ENCODE measurements around the gene ADARB2.

The ADARB2 gene

DNA sequence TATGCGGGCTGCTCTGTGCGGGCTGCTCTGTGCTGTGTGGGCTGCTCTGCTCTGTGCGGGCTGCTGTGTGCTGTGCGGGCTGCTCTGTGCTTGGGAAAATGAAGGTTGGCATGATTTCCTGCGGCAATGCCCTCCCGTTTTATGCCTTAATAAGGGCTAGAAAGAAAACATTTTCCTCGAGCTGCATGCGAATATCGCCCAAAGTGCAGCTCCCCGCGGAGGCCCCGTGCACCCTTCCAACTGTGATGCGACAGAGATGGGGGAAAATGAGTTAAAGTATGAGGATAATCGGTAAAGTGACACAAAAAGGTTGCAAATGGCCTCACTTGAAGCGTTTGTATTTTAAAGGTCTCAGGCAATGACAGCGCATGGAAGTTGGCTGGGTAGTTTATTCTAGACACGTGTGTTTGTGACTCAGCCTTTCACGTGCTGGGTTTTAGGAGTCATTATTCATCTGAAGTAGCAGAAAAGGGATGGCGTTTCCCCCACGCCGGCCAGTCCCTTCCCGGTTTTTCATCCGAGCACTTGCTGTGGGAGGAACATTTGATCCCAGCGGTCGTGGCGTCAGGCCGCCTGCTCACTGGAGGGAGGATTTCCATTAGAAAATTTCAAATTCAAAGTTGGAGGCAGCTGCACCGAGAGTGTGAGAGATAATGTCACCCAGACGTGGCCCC lies 220.7 kb downstream of the ADARB2 start:
- Histone ChIP-seq H3K27me3 (ENCODE audit: insufficient read depth, low read depth) (no peaks in the 10 kb centered on the region), H3K4me2 (no peak overlapping the region), H2AFZ (ENCODE audit: low read depth) (no peak overlapping the region), H3K9ac (no peak overlapping the region), H3K4me1 (ENCODE audit: low read depth, poor library complexity, severe bottlenecking) (no peaks in the 10 kb centered on the region), H4K20me1 (ENCODE audit: insufficient read depth) (no peaks in the 10 kb centered on the region), H3K4me3 (IDR thresholded peaks at IDR 0.05; ENCODE audit: insufficient read depth, low read depth, low read length) (no peak overlapping the region), H3K79me2 (ENCODE audit: insufficient read depth, low read depth) (no peaks in the 10 kb centered on the region), H3K27ac (no peak overlapping the region), H3K36me3 (ENCODE audit: insufficient read depth) (no peaks in the 10 kb centered on the region)
- no peak for TF ChIP-seq CTCF (conservative IDR thresholded peaks at IDR 0.05; ENCODE audit: low read depth, low read length)

- Histone ChIP-seq H3K79me2 (ENCODE audit: insufficient read depth, low read depth) (no peaks in the 10 kb centered on the region), H3K4me3 (IDR thresholded peaks at IDR 0.05; ENCODE audit: insufficient read depth, low read depth, low read length) (no peak overlapping the region), H3K27ac (no peak overlapping the region), H4K20me1 (ENCODE audit: insufficient read depth) (no peaks in the 10 kb centered on the region), H3K4me2 (no peak overlapping the region), H3K36me3 (ENCODE audit: insufficient read depth) (no peaks in the 10 kb centered on the region), H3K9ac (no peak overlapping the region), H2AFZ (ENCODE audit: low read depth) (no peak overlapping the region), H3K27me3 (ENCODE audit: insufficient read depth, low read depth) (no peaks in the 10 kb centered on the region), H3K4me1 (ENCODE audit: low read depth, poor library complexity, severe bottlenecking) (no peaks in the 10 kb centered on the region)
- TF ChIP-seq CTCF (conservative IDR thresholded peaks at IDR 0.05; ENCODE audit: low read depth, low read length) = no peak
These were observed 221.4 kb downstream of the ADARB2 start for GRCh38 chr10:1515780-1516491.

DNA sequence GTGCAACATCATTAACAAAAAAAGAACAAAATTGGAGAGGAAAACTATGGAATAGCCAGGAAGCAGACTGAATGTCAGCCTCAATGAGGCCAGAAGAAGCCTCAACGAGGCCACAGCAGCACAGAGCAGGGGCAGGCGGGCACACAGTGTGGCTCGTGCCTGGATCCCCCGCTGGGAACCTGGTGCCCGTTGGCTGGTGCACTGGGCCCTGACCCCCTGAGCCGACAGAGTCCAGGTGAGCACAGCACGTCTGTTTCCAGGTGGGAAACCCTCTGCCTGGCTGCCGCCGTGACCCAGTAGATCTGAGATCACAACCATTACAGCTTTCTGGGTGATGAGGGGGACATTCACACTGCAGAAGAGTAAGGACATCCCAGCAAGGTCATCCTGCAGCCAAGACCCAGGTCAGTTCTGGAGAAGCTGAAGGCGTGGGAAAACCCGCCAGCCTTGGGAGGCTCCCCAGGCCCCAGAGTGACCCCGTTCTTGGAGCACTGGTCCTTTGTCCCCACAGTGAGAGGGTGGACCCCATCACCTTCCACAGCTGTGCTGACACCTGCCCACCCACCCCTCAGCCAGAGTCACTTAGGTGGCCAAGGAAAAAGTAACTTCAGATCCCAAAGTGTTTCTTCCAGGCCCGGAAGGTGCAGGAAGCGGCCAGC lies 222.1 kb downstream of the ADARB2 start:
- Histone ChIP-seq H3K36me3 (ENCODE audit: insufficient read depth) (no peaks in the 10 kb centered on the region), H3K79me2 (ENCODE audit: insufficient read depth, low read depth) (no peaks in the 10 kb centered on the region), H2AFZ (ENCODE audit: low read depth) (no peak overlapping the region), H3K27ac (no peak overlapping the region), H3K27me3 (ENCODE audit: insufficient read depth, low read depth) (no peaks in the 10 kb centered on the region), H4K20me1 (ENCODE audit: insufficient read depth) (no peaks in the 10 kb centered on the region), H3K4me3 (IDR thresholded peaks at IDR 0.05; ENCODE audit: insufficient read depth, low read depth, low read length) (no peak overlapping the region), H3K9ac (no peak overlapping the region), H3K4me2 (no peak overlapping the region), H3K4me1 (ENCODE audit: low read depth, poor library complexity, severe bottlenecking) (no peaks in the 10 kb centered on the region)
- no peak for TF ChIP-seq CTCF (conservative IDR thresholded peaks at IDR 0.05; ENCODE audit: low read depth, low read length)

GRCh38 chr10:1514681-1515080 lies 222.6 kb downstream of the ADARB2 start:
- Histone ChIP-seq H2AFZ (ENCODE audit: low read depth) (no peak overlapping the region), H3K4me1 (ENCODE audit: low read depth, poor library complexity, severe bottlenecking) (no peaks in the 10 kb centered on the region), H3K4me2 (no peak overlapping the region), H3K36me3 (ENCODE audit: insufficient read depth) (no peaks in the 10 kb centered on the region), H3K9ac (no peak overlapping the region), H3K27ac (no peak overlapping the region), H3K4me3 (IDR thresholded peaks at IDR 0.05; ENCODE audit: insufficient read depth, low read depth, low read length) (no peak overlapping the region), H4K20me1 (ENCODE audit: insufficient read depth) (no peaks in the 10 kb centered on the region), H3K27me3 (ENCODE audit: insufficient read depth, low read depth) (no peaks in the 10 kb centered on the region), H3K79me2 (ENCODE audit: insufficient read depth, low read depth) (no peaks in the 10 kb centered on the region)
- TF ChIP-seq CTCF (conservative IDR thresholded peaks at IDR 0.05; ENCODE audit: low read depth, low read length) = no peak
